Measurements from ENCODE around the gene MINDY4B. TPM values are rescaled to one million over a fixed set of nuclear protein-coding genes. Genes with fewer than 3 reads are reported as not detected.

The MINDY4B gene
- total and polyA plus RNA-seq, 12 donors: 0.19 to 0.60 TPM; not detected in 10

DNA sequence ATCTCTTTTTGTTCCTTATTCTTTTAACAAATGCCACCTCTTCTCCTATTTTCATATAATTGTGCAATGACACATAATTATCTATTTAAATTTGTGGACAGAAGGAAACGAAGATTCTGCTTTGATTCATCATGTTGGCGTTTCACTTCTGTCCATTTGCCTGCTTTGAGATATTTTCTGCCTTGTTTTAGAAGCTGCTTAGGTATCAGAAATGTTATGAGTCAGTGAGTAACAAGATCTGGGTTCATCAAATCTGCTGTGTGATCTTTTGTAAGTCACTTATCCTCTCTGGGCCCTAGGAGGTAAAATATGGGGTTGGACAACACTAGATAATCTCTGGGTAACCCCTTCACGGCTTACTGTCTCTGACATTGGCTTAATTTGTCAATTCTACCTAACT, 7.3 kb upstream of the MINDY4B start:
- peaks cover 0 to 21% (median 0%) of the 10 kb centered on the region in 9 donors for H3K4me1 ChIP-seq
- peaks cover 0 to 3% (median 0%) of the 10 kb centered on the region in 11 donors for H3K9me3 ChIP-seq
- ATAC-seq: no peak
- H3K4me3 ChIP-seq: no peak overlapping the region
- no peaks in the 10 kb centered on the region for H3K36me3 ChIP-seq
- no peak for DNase-seq
- TF ChIP-seq CTCF (IDR thresholded peaks at IDR 0.05): no peak
- H3K27ac ChIP-seq: peak overlapping the region in 3 of 10 donors; percentile 33 to 67 (median 57)
- H3K27me3 ChIP-seq: peaks cover 0 to 9% (median 0%) of the 10 kb centered on the region in 7 donors
- intact Hi-C loops (cut with DNase I): no loop called here
- 74% methylated on average over 3 of the region's 3 CpGs for WGBS, 2 donors

DNA sequence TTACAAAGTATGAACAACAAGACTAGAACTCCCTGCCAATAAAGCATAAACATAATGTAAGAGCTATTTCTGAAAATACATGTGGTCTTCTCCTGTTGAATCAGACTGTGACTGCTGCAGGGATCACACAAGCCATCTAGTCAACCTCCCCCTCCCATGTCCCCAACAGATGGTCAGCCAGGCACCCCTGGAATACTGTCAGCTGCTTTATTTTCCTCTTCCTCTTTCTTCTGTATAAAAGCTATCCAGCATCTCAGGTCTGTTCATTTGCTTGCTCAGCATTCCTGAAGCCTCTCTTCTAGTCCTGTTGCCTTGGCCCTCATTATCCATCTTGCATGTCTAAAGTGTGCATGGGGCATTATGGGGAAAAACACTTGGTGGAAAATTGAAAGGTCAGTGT, 6.5 kb upstream of the MINDY4B start:
- peak overlapping the region in 1 of 10 donors; percentile 48 for H3K27ac ChIP-seq
- TF ChIP-seq CTCF (IDR thresholded peaks at IDR 0.05): no peak

DNA sequence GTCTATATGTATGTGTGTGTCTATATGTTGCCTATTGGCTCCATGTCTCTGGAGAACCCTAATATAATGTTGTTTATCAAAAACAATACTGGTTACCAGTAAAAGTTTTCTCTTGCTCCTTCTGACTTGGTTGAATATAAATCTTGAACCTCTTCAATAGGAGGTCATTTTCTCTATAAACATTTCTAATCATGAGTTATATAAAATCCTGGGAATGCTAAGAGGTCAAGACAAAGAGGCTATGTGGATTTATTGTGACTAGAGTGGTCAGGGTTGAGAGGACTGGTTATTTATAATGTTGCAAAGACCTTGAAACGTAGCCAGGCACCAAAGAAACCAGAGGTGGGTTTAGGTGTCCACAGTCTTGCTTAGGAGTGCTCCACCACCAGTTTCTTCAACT, 1.2 kb upstream of the MINDY4B start:
- H3K4me1 ChIP-seq: peaks cover 0 to 2% (median 0%) of the 10 kb centered on the region in 9 donors
- no peak overlapping the region for H3K4me3 ChIP-seq
- peaks cover 0 to 5% (median 0%) of the 10 kb centered on the region in 11 donors for H3K9me3 ChIP-seq
- ATAC-seq: no peak
- intact Hi-C loops (cut with DNase I): no loop called here
- no peak for DNase-seq
- no peaks in the 10 kb centered on the region for H3K36me3 ChIP-seq
- no peak for TF ChIP-seq CTCF (IDR thresholded peaks at IDR 0.05)
- 57 to 67% methylated on average over 1 of the region's 1 CpG for WGBS, 2 donors
- H3K27me3 ChIP-seq: peaks cover 0 to 13% (median 0%) of the 10 kb centered on the region in 7 donors
- H3K27ac ChIP-seq: no peak overlapping the region

More for the DNA sequence above, 6.5 kb upstream of the MINDY4B start:
- DNase-seq (no peak), ATAC-seq (no peak)
- Histone ChIP-seq H3K4me3 (no peak overlapping the region), H3K9me3 (peaks cover 0 to 5% (median 0%) of the 10 kb centered on the region in 11 donors), H3K36me3 (no peaks in the 10 kb centered on the region), H3K27me3 (peaks cover 0 to 9% (median 0%) of the 10 kb centered on the region in 7 donors), H3K4me1 (peaks cover 0 to 21% (median 0%) of the 10 kb centered on the region in 9 donors)
- intact Hi-C loops (cut with DNase I): no loop called here

DNA sequence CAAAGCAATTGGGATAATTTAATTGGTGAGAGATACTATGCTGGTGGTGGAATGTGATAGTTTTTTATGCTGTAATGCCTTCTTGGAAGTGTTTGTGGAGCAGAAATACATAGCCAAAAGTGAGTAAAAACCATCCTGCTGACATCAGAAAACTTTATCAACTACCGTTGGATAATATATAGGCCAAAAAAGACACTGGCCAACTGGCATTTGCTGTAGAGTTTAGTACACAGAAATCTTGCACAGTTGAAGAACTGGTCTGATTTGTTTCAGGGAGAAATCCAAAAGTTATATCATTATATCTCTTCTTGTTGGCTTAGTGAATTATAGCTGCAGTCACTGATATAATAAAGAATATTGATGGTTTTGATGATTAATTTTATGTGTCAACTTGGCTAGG, 507 bp upstream of the MINDY4B start:
- H3K27ac ChIP-seq: no peak overlapping the region
- intact Hi-C loops (cut with DNase I): no loop called here
- no peak for DNase-seq
- no peaks in the 10 kb centered on the region for H3K36me3 ChIP-seq
- H3K4me3 ChIP-seq: no peak overlapping the region
- H3K9me3 ChIP-seq: peaks cover 0 to 5% (median 0%) of the 10 kb centered on the region in 11 donors
- WGBS, 2 donors: 71 to 77% methylated on average over 1 of the region's 1 CpG
- peaks cover 0 to 13% (median 0%) of the 10 kb centered on the region in 7 donors for H3K27me3 ChIP-seq
- no peaks in the 10 kb centered on the region for H3K4me1 ChIP-seq
- no peak for TF ChIP-seq CTCF (IDR thresholded peaks at IDR 0.05)
- ATAC-seq: no peak

All from heart right ventricle (tissue), 16 donors.